ENCODE measurements around the gene SEMA3G. TPM values are rescaled to one million over a fixed set of nuclear protein-coding genes. Genes with fewer than 3 reads are reported as not detected.

The SEMA3G gene
- polyA plus RNA-seq, 1 donor from 2014 or later = not detected

DNA sequence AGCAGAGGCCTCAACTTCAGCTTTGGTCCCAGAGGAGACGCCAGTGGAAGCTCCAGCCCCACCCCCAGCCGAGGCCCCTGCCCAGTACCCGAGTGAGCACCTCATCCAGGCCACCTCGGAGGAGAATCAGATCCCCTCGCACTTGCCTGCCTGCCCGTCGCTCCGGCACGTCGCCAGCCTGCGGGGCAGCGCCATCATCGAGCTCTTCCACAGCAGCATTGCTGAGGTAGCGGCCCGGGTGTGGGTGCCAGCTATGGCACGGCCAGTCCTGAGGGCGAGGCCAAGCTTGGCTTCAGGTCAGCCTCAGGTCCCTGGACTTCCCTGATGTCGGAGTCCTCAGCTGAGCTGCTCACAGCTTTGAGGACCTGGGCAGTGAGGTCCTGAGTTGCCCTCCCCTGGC lies 44.5 kb upstream of the SEMA3G start:
- H3K9ac ChIP-seq (ENCODE audit: low read length) = no peak overlapping the region
- no peaks in the 10 kb centered on the region for H3F3A ChIP-seq (ENCODE audit: insufficient read depth, low read length, poor library complexity, severe bottlenecking)
- no peak overlapping the region for H2AFZ ChIP-seq (ENCODE audit: low read depth, low read length)
- TF ChIP-seq EP300 (conservative IDR thresholded peaks at IDR 0.05; ENCODE audit: poor library complexity, severe bottlenecking) (no peak), MXI1 (conservative IDR thresholded peaks at IDR 0.05; ENCODE audit: poor library complexity, severe bottlenecking) (no peak), TAF1 (IDR thresholded peaks at IDR 0.05; ENCODE audit: low read depth) (no peak), SMC3 (conservative IDR thresholded peaks at IDR 0.05; ENCODE audit: poor library complexity) (no peak), POLR2AphosphoS5 (IDR thresholded peaks at IDR 0.05) (no peak), RAD21 (conservative IDR thresholded peaks at IDR 0.05) (no peak), EZH2 (IDR thresholded peaks at IDR 0.05; ENCODE audit: borderline replicate concordance, insufficient read depth, low read length, poor library complexity, severe bottlenecking) (no peak)
- TF ChIP-seq, protein P1, sequence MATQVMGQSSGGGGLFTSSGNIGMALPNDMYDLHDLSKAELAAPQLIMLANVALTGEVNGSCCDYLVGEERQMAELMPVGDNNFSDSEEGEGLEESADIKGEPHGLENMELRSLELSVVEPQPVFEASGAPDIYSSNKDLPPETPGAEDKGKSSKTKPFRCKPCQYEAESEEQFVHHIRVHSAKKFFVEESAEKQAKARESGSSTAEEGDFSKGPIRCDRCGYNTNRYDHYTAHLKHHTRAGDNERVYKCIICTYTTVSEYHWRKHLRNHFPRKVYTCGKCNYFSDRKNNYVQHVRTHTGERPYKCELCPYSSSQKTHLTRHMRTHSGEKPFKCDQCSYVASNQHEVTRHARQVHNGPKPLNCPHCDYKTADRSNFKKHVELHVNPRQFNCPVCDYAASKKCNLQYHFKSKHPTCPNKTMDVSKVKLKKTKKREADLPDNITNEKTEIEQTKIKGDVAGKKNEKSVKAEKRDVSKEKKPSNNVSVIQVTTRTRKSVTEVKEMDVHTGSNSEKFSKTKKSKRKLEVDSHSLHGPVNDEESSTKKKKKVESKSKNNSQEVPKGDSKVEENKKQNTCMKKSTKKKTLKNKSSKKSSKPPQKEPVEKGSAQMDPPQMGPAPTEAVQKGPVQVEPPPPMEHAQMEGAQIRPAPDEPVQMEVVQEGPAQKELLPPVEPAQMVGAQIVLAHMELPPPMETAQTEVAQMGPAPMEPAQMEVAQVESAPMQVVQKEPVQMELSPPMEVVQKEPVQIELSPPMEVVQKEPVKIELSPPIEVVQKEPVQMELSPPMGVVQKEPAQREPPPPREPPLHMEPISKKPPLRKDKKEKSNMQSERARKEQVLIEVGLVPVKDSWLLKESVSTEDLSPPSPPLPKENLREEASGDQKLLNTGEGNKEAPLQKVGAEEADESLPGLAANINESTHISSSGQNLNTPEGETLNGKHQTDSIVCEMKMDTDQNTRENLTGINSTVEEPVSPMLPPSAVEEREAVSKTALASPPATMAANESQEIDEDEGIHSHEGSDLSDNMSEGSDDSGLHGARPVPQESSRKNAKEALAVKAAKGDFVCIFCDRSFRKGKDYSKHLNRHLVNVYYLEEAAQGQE (IDR thresholded peaks at IDR 0.05; ENCODE audit: borderline replicate concordance) = no peak
- TF ChIP-seq, protein P2, sequence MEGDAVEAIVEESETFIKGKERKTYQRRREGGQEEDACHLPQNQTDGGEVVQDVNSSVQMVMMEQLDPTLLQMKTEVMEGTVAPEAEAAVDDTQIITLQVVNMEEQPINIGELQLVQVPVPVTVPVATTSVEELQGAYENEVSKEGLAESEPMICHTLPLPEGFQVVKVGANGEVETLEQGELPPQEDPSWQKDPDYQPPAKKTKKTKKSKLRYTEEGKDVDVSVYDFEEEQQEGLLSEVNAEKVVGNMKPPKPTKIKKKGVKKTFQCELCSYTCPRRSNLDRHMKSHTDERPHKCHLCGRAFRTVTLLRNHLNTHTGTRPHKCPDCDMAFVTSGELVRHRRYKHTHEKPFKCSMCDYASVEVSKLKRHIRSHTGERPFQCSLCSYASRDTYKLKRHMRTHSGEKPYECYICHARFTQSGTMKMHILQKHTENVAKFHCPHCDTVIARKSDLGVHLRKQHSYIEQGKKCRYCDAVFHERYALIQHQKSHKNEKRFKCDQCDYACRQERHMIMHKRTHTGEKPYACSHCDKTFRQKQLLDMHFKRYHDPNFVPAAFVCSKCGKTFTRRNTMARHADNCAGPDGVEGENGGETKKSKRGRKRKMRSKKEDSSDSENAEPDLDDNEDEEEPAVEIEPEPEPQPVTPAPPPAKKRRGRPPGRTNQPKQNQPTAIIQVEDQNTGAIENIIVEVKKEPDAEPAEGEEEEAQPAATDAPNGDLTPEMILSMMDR (IDR thresholded peaks at IDR 0.05; ENCODE audit: poor library complexity, severe bottlenecking) = no peak
- no peaks in the 10 kb centered on the region for H3K9me2 ChIP-seq (ENCODE audit: insufficient read depth, low read length)
- H3K4me3 ChIP-seq (ENCODE audit: low read length) = no peak overlapping the region
- H3K9me3 ChIP-seq (ENCODE audit: low read length) = no peaks in the 10 kb centered on the region
- H3K27me3 ChIP-seq (ENCODE audit: insufficient read depth, low read depth, low read length) = no peaks in the 10 kb centered on the region
- H3K27ac ChIP-seq (ENCODE audit: low read length) = no peak overlapping the region
- H3K36me3 ChIP-seq (ENCODE audit: insufficient read depth, low read length) = no peaks in the 10 kb centered on the region
- H3K79me2 ChIP-seq (replicated peaks; ENCODE audit: insufficient read depth, low read length) = no peaks in the 10 kb centered on the region
- no peaks in the 10 kb centered on the region for H4K20me1 ChIP-seq (ENCODE audit: insufficient read depth)
- H3K4me2 ChIP-seq (ENCODE audit: low read length) = no peak overlapping the region

DNA sequence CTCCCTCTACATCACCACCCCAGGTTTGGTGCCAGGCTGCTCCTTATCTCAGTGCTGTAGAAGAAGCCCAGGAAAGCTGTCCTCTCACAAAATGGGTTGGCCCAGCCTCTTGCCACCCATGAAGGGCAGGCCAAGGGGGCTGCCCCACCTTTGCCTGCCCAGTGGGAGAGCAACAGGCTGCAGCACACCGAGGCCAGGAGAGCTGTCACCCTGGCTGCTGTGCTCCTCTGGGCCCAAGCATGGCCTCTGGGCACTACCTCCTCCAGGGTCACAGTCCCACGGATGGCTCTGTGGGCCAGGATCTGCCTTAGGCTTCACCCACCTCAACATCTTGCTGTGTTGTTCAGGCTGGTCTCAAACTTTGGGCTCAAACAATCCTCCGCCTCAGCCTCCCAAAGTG lies 43.8 kb upstream of the SEMA3G start:
- no peaks in the 10 kb centered on the region for H3F3A ChIP-seq (ENCODE audit: insufficient read depth, low read length, poor library complexity, severe bottlenecking)
- H3K4me2 ChIP-seq (ENCODE audit: low read length) = no peak overlapping the region
- no peaks in the 10 kb centered on the region for H3K27me3 ChIP-seq (ENCODE audit: insufficient read depth, low read depth, low read length)
- no peaks in the 10 kb centered on the region for H3K36me3 ChIP-seq (ENCODE audit: insufficient read depth, low read length)
- no peaks in the 10 kb centered on the region for H4K20me1 ChIP-seq (ENCODE audit: insufficient read depth)
- no peak overlapping the region for H3K9ac ChIP-seq (ENCODE audit: low read length)
- no peak overlapping the region for H3K4me3 ChIP-seq (ENCODE audit: low read length)
- H2AFZ ChIP-seq (ENCODE audit: low read depth, low read length) = no peak overlapping the region
- H3K27ac ChIP-seq (ENCODE audit: low read length) = no peak overlapping the region
- no peaks in the 10 kb centered on the region for H3K9me3 ChIP-seq (ENCODE audit: low read length)
- TF ChIP-seq EP300 (conservative IDR thresholded peaks at IDR 0.05; ENCODE audit: poor library complexity, severe bottlenecking) (no peak), POLR2AphosphoS5 (IDR thresholded peaks at IDR 0.05) (no peak), SMC3 (conservative IDR thresholded peaks at IDR 0.05; ENCODE audit: poor library complexity) (no peak), MXI1 (conservative IDR thresholded peaks at IDR 0.05; ENCODE audit: poor library complexity, severe bottlenecking) (no peak), RAD21 (conservative IDR thresholded peaks at IDR 0.05) (no peak), EZH2 (IDR thresholded peaks at IDR 0.05; ENCODE audit: borderline replicate concordance, insufficient read depth, low read length, poor library complexity, severe bottlenecking) (no peak), TAF1 (IDR thresholded peaks at IDR 0.05; ENCODE audit: low read depth) (no peak)
- TF ChIP-seq, protein P1 (IDR thresholded peaks at IDR 0.05; ENCODE audit: borderline replicate concordance) = no peak
- TF ChIP-seq, protein P2 (IDR thresholded peaks at IDR 0.05; ENCODE audit: poor library complexity, severe bottlenecking) = no peak
- no peaks in the 10 kb centered on the region for H3K9me2 ChIP-seq (ENCODE audit: insufficient read depth, low read length)
- no peaks in the 10 kb centered on the region for H3K79me2 ChIP-seq (replicated peaks; ENCODE audit: insufficient read depth, low read length)

Measured in neural cell (in vitro differentiated cells).